GM20431 (cell line): ENCODE data around the gene TMEM17.
"Not testable (repeated sequence)": the region's sequence is repeated elsewhere in the genome, so short reads cannot be mapped to it uniquely, and the experiment has no call there.

Experiments
- in situ Hi-C: fragments of 300-500 bp; cut with MseI, MboI; formaldehyde crosslinking; loops from one replicate; pipeline ENCODE4 v1.15.0; 2020; ENCODE audit warnings: low sequenced_read_pairs; ENCODE audit not compliant: unreplicated experiment

The TMEM17 gene

GRCh38 chr2:62505750-62506420 lies at the start of gene TMEM17:
TMEM17 (minus strand) TSS chr2:62506195; CDS start chr2:62506129, 66 bp downstream.
- in situ Hi-C loops, result no loop called here

- in situ Hi-C loops, result no loop called here
Measured at GRCh38 chr2:62554440-62554839, 48.4 kb upstream of the TMEM17 start.

- in situ Hi-C loops, result no loop called here
Measured at GRCh38 chr2:62550461-62550860, 44.5 kb upstream of the TMEM17 start.

GRCh38 chr2:62547854-62548253 lies 41.9 kb upstream of the TMEM17 start:
- in situ Hi-C loops, result no loop called here

- in situ Hi-C loops, result no loop called here
Measured at GRCh38 chr2:62545261-62545660, 39.3 kb upstream of the TMEM17 start.

- in situ Hi-C loops, result no loop called here
Measured at GRCh38 chr2:62540408-62541168, 34.6 kb upstream of the TMEM17 start.

GRCh38 chr2:62539606-62540407 lies 33.8 kb upstream of the TMEM17 start:
- in situ Hi-C loops, result no loop called here

- in situ Hi-C loops, result no loop called here
Measured at GRCh38 chr2:62538756-62539155, 32.8 kb upstream of the TMEM17 start.

GRCh38 chr2:62537814-62538213 lies 31.8 kb upstream of the TMEM17 start:
- in situ Hi-C loops, result no loop called here

GRCh38 chr2:62536873-62537547 lies 31.0 kb upstream of the TMEM17 start:
- in situ Hi-C loops, result no loop called here

GRCh38 chr2:62535521-62535920 lies 29.5 kb upstream of the TMEM17 start:
- in situ Hi-C loops, result not testable (repeated sequence)

- in situ Hi-C loops, result no loop called here
Measured at GRCh38 chr2:62531594-62531993, 25.6 kb upstream of the TMEM17 start.

- in situ Hi-C loops, result no loop called here
Measured at GRCh38 chr2:62529758-62530157, 23.8 kb upstream of the TMEM17 start.

- in situ Hi-C loops, result no loop called here
Measured at GRCh38 chr2:62527478-62528210, 21.6 kb upstream of the TMEM17 start.

GRCh38 chr2:62526531-62527381 lies 20.8 kb upstream of the TMEM17 start:
- in situ Hi-C loops, result no loop called here

- in situ Hi-C loops, result no loop called here
Measured at GRCh38 chr2:62525549-62526269, 19.7 kb upstream of the TMEM17 start.

GRCh38 chr2:62524293-62524941 lies 18.4 kb upstream of the TMEM17 start:
- in situ Hi-C loops, result no loop called here

GRCh38 chr2:62521061-62521460 lies 15.1 kb upstream of the TMEM17 start:
- in situ Hi-C loops, result not testable (repeated sequence)
